Measurements from ENCODE around the gene MITF.

- TF ChIP-seq, protein P1, sequence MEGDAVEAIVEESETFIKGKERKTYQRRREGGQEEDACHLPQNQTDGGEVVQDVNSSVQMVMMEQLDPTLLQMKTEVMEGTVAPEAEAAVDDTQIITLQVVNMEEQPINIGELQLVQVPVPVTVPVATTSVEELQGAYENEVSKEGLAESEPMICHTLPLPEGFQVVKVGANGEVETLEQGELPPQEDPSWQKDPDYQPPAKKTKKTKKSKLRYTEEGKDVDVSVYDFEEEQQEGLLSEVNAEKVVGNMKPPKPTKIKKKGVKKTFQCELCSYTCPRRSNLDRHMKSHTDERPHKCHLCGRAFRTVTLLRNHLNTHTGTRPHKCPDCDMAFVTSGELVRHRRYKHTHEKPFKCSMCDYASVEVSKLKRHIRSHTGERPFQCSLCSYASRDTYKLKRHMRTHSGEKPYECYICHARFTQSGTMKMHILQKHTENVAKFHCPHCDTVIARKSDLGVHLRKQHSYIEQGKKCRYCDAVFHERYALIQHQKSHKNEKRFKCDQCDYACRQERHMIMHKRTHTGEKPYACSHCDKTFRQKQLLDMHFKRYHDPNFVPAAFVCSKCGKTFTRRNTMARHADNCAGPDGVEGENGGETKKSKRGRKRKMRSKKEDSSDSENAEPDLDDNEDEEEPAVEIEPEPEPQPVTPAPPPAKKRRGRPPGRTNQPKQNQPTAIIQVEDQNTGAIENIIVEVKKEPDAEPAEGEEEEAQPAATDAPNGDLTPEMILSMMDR (IDR thresholded peaks at IDR 0.05; ENCODE audit: low read depth, low read length), result no peak
- no peak for TF ChIP-seq MAX (IDR thresholded peaks at IDR 0.05; ENCODE audit: low read depth, low read length)
Measured at GRCh38 chr3:69881051-69881450, 141.8 kb downstream of the MITF start.
